EL (cell line): ENCODE measurements around the gene TSPYL6.
A peak's percentile ranks its signal among the peaks of the same experiment; 100 is the strongest.

ENCODE experiments used
- DNase-seq: peaks from one replicate; pipeline ENCODE4 v3.0.0-alpha.2; 2016

The TSPYL6 gene

GRCh38 chr2:54255230-54256090 is 569 bp downstream of the TSPYL6 start:
- DNase-seq, result no peak

DNA sequence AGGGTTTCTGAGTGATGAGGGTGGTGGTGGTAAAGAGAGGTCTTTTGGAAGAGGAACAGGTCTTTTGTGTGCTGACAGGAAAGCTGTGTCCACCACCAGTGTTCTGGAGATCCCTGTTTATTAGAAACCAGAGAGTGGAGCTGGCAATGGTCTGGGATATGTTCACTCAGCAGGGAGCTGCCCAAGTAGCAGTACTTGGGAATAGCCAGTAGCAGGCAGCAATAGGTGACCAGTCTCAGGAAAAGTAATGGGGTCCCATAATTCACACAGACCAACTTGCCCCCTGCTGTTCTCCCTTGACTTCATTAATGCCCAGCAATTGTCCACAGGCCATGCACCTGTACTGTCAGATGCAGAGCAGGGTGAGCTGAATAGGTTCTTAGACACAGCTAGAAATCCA is 1.8 kb downstream of the TSPYL6 start:
- no peak for DNase-seq

GRCh38 chr2:54249629-54250028 is 6.4 kb downstream of the TSPYL6 start:
- DNase-seq, result no peak

DNA sequence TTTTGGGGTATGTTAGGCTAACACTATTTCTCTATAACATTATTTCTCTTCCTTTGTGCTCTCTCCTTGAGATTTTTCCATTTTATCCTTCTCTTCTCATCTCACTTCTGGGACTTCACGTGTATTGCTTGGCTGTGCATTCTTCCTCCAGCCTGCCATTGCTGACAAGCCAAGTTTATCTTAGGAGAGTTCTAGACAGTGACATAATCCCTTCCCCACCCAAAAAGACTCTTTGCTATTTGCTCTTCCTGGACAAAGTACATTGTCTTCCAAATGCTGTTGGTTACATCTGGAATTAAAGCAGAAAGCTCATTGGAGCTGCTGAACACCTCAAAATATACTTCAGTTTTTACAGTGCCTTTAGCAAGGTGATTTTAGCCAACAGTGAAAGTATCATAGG is 8.9 kb downstream of the TSPYL6 start:
- no peak for DNase-seq

- DNase-seq, result peak; percentile 47
Measured at GRCh38 chr2:54240515-54241469, 15.2 kb downstream of the TSPYL6 start.

GRCh38 chr2:54239427-54239826 is 16.6 kb downstream of the TSPYL6 start:
- peak; percentile 91 for DNase-seq

- no peak for DNase-seq
Measured at GRCh38 chr2:54237428-54237827, 18.6 kb downstream of the TSPYL6 start.

GRCh38 chr2:54233832-54234649 is 22.0 kb downstream of the TSPYL6 start:
- no peak for DNase-seq

GRCh38 chr2:54228945-54229344 is 27.1 kb downstream of the TSPYL6 start:
- DNase-seq, result no peak

DNA sequence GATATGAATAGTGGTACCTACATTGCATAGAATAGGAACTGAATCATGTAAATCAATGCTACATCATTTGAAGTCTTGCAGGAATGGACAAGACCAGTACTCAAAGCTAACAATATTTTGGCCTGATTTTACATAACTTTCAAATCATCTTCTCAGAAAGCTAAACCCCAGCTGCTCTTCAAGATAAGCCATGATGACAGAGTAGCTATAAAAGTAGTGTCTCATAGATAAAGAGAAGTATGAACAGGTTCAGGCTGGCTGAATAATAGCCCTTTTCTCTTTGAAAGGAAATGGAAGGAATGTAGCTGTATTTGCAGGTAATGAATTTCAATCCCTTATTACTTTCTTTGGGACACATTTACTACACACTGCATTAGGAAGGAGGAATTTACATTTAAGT is 28.2 kb downstream of the TSPYL6 start:
- DNase-seq, result no peak

- no peak for DNase-seq
Measured at GRCh38 chr2:54226260-54226659, 29.8 kb downstream of the TSPYL6 start.

DNA sequence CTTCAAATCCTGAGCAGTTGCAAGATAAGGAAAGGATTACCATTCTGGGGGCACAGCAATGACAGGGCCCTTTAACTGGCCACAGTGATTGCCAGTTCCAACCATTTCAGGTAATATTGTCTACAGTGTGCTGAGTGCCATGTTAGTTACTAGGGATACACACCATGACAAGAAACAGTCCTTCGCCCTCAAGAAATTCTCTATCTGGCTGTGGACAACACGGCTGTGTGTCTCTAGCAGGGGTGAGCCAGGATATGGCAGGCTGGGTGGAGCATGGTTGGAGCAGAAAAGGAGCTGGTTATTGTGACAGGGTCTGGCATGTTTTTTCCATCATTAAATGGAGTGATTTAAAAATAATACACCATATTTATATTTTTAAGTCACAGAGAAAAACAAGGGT is 31.0 kb downstream of the TSPYL6 start:
- DNase-seq, result no peak

DNA sequence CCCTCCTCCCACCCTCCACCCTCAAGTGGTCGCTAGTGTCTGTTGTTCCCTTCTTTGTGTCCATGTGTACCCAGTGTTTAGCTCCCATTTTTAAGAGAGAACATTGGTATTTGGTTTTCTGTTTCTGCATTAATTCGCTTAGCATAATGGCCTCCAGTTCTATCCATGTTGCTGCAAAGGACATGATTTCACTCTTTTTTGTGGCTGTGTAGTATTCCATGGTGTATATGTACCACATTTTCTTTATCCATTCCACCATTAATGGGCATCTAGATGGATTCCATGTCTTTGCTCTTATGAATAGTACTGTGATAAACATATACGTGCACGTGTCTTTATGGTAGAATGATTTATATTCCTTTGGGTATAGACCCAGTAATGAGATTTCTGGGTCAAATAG is 42.9 kb downstream of the TSPYL6 start:
- no peak for DNase-seq

DNA sequence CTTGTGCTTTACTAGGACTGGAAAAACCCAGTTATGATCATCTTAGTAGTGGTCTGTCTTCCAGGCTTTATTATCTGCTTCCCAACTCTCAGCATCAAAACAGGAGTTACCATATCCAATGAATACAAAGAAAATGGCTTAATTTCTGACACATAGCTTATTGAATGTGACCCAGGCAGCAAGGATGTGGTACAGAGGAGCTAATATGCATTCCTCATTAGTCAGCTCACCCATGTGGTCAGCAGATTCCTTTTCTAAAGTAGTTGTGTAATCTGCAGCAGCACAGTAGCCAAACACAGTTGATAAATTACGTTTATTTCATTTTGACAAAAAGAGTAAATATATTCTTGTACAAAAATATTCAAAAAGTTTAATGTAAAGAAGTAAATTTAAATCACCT is 43.6 kb downstream of the TSPYL6 start:
- peak; percentile 95 for DNase-seq

- DNase-seq, result no peak
Measured at GRCh38 chr2:54209379-54209778, 46.6 kb downstream of the TSPYL6 start.

GRCh38 chr2:54208364-54209240 is 47.4 kb downstream of the TSPYL6 start:
- peak; percentile 63 for DNase-seq

DNA sequence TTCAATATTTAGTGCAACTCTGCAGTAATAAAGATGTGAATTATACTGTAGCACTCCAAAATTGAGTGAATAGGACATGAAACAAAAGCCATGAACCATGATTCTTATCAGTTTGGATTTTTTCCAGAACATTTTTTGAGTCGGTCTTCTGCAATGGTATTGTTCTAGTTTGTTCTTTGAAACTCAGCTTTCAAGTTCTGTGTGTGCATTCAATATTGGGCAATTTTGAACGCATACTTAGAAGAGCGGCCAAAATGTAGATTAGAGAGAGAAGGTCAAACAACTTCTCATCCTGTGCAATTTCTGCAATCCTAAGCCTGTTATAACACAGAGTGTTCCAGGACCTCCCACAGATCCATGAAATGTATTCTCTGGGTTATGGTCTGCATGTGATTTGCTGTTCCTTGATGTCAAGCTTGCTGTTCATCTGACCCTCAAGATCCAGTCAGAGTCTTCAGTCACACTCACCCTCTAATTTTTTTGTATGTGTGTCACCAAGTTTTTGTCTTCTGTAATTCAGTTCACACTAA is 48.3 kb downstream of the TSPYL6 start:
- peak; percentile 21 for DNase-seq

- DNase-seq, result peak; percentile 47
Measured at GRCh38 chr2:54206596-54206995, 49.4 kb downstream of the TSPYL6 start.

GRCh38 chr2:54204476-54204875 is 51.6 kb downstream of the TSPYL6 start:
- no peak for DNase-seq
